ENCODE data around the gene SLC15A1. TPM values are rescaled to one million over a fixed set of nuclear protein-coding genes. Genes with fewer than 3 reads are reported as not detected.

Gene SLC15A1
- total and polyA plus RNA-seq, 4 donors, result 0.10 to 13.9 (median 0.13) TPM; not detected in 1

DNA sequence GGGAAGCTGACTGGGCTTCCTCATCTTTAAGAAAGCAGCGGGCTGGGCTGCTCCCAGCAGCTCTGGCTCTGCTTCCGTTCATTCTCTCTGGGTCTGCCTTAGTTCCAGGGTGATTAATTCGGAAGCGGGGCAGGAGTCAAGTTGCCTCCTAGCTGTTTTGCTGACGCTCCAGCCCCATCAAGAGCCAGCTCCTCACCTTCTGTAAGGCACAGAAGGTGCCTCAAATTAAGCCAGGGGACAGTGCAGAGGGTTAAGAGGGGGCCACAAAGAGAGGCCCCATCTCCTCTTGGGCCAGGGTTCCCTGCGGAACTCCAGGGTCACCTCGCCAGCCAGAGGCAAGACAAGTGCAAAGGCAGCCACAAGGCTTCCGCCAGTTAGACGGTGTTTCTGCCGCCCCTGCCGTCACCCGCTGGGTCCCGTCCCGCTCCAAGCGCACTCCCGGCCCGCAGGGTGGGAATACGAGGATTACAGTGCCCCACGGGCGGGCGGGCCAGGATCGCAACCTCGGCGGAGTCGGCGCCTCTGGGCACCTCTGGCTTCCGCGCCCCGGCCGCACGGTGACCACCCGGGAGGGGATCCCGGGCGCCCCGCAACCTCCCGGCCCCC, 508 bp downstream of the SLC15A1 start:
- Histone ChIP-seq H3K4me1 (ENCODE audit: control insufficient read depth in 1 of 2, insufficient read depth in 2 of 2, low read length in 2 of 2) (no peaks in the 10 kb centered on the region), H3K4me3 (ENCODE audit: low read length in 2 of 2) (no peak overlapping the region), H3K27me3 (ENCODE audit: control insufficient read depth in 1 of 2, insufficient read depth in 2 of 2, low read length in 1 of 2) (no peaks in the 10 kb centered on the region), H3K9me3 (ENCODE audit: control insufficient read depth, low read length) (peaks cover 1% of the 10 kb centered on the region), H3K27ac (ENCODE audit: low read depth in 1 of 2, low read length in 2 of 2) (no peak overlapping the region), H3K36me3 (ENCODE audit: control insufficient read depth in 1 of 2, insufficient read depth in 2 of 2, low read length in 1 of 2) (no peaks in the 10 kb centered on the region)
- WGBS, 2 donors, result 2 to 3% methylated on average over 24 to 36 of the region's 36 CpGs
- intact Hi-C loops (cut with DNase I), result no loop called here
- ATAC-seq (ENCODE audit: low FRiP score), result peak; percentile 44
- no peak for DNase-seq

DNA sequence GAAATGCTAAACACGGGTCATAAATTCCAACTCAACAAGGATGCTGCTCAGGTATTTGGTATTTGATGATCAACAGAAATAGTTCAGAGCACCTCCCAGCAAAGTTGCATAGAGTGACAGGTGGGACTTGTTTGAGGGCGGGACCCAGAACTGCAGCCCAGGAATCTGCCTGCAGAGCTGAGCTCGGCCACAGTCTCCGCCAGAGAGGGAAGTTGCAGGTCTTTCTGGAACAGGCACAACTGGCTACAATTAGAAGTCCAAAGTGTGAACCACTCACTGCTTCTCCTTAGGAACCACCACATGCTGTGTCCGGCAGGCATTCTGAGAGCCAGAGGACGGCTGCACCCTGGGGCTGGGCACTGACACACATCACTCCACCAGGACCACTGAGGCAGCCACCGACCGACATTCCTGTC, 1.1 kb downstream of the SLC15A1 start:
- no peak overlapping the region for H3K27ac ChIP-seq (ENCODE audit: low read depth in 1 of 2, low read length in 2 of 2)
- H3K9me3 ChIP-seq (ENCODE audit: control insufficient read depth, low read length), result peaks cover 1% of the 10 kb centered on the region
- no peak for ATAC-seq (ENCODE audit: low FRiP score)
- no peaks in the 10 kb centered on the region for H3K36me3 ChIP-seq (ENCODE audit: control insufficient read depth in 1 of 2, insufficient read depth in 2 of 2, low read length in 1 of 2)
- intact Hi-C loops (cut with DNase I), result no loop called here
- H3K27me3 ChIP-seq (ENCODE audit: control insufficient read depth in 1 of 2, insufficient read depth in 2 of 2, low read length in 1 of 2), result no peaks in the 10 kb centered on the region
- H3K4me3 ChIP-seq (ENCODE audit: low read length in 2 of 2), result no peak overlapping the region
- no peak for DNase-seq
- H3K4me1 ChIP-seq (ENCODE audit: control insufficient read depth in 1 of 2, insufficient read depth in 2 of 2, low read length in 2 of 2), result no peaks in the 10 kb centered on the region
- WGBS, 2 donors, result 30 to 38% methylated on average over 8 of the region's 8 CpGs

DNA sequence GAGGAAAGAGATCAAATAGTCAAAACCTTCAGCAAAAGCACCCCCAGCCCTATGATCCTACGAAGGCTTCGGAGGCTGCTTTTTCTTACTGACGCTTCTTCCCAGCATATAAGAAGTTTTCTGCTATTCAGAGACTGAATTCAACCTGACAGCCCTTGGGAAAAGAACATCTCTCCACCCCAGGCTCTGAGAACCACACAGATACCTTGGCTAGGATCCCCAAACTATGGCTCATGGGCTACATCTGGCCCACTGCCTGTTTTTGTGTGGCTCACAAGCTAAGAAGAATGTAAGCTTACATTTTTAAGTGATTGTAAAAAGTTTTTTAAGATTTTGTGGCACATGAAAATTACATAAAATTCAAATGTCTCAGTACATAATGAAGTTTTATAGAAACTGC, 3.0 kb downstream of the SLC15A1 start:
- H3K27me3 ChIP-seq (ENCODE audit: control insufficient read depth in 1 of 2, insufficient read depth in 2 of 2, low read length in 1 of 2), result no peaks in the 10 kb centered on the region
- H3K27ac ChIP-seq (ENCODE audit: low read depth in 1 of 2, low read length in 2 of 2), result no peak overlapping the region
- H3K4me3 ChIP-seq (ENCODE audit: low read length in 2 of 2), result no peak overlapping the region
- no peaks in the 10 kb centered on the region for H3K36me3 ChIP-seq (ENCODE audit: control insufficient read depth in 1 of 2, insufficient read depth in 2 of 2, low read length in 1 of 2)
- no peaks in the 10 kb centered on the region for H3K4me1 ChIP-seq (ENCODE audit: control insufficient read depth in 1 of 2, insufficient read depth in 2 of 2, low read length in 2 of 2)
- WGBS, 2 donors, result 65 to 77% methylated on average over 3 of the region's 3 CpGs
- peaks cover 3% of the 10 kb centered on the region for H3K9me3 ChIP-seq (ENCODE audit: control insufficient read depth, low read length)
- DNase-seq (no peak), ATAC-seq (ENCODE audit: low FRiP score) (no peak)
- intact Hi-C loops (cut with DNase I), result no loop called here

DNA sequence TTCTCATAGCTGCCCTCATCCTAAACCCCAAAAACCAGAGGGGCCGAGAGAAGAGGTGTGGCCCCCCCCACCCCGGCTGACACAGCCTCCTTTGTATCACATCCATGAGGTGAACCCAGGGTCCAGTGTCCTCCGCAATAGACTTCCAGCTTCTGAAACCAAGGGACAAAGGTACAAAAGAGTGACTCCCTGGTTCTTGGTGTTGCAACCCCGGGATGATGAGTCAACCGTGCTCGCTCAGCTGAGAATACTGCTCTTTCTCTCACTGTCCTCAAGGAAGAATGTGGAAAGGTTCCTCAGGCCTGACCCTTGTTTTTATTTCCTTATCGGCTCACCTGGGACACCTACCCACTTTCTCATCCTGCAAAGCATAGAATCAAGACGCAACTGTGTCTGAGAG, 5.5 kb downstream of the SLC15A1 start:
- 94 to 98% methylated on average over 8 of the region's 8 CpGs for WGBS, 2 donors
- ATAC-seq (ENCODE audit: low FRiP score), result no peak
- intact Hi-C loops (cut with DNase I), result no loop called here
- DNase-seq, result no peak
- Histone ChIP-seq H3K27ac (ENCODE audit: low read depth in 1 of 2, low read length in 2 of 2) (no peak overlapping the region), H3K27me3 (ENCODE audit: control insufficient read depth in 1 of 2, insufficient read depth in 2 of 2, low read length in 1 of 2) (no peaks in the 10 kb centered on the region), H3K4me3 (ENCODE audit: low read length in 2 of 2) (no peak overlapping the region), H3K9me3 (ENCODE audit: control insufficient read depth, low read length) (peaks cover 1% of the 10 kb centered on the region), H3K4me1 (ENCODE audit: control insufficient read depth in 1 of 2, insufficient read depth in 2 of 2, low read length in 2 of 2) (no peaks in the 10 kb centered on the region), H3K36me3 (ENCODE audit: control insufficient read depth in 1 of 2, insufficient read depth in 2 of 2, low read length in 1 of 2) (no peaks in the 10 kb centered on the region)

DNA sequence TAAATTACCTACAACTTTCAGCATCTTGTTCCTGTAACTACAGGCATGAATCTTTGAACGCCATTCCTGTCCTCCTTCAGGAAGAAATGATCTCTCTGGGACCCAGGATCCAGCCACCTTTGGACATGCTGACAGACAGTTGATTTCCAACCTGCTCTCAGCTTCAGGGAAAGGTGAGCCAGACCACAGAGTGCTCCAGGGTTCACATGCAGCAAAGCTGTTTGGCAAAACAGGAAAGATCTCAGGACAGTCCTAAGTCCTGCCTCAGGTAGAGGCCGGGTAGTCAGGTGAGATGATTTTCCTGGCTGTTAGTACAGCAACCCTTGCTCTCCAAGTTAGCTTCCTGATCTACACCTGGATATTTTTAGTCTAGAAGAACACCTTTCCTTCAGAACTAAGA, 9.1 kb downstream of the SLC15A1 start:
- 87 to 89% methylated on average over 2 of the region's 2 CpGs for WGBS, 2 donors
- Histone ChIP-seq H3K36me3 (ENCODE audit: control insufficient read depth in 1 of 2, insufficient read depth in 2 of 2, low read length in 1 of 2) (no peaks in the 10 kb centered on the region), H3K27me3 (ENCODE audit: control insufficient read depth in 1 of 2, insufficient read depth in 2 of 2, low read length in 1 of 2) (no peaks in the 10 kb centered on the region), H3K27ac (ENCODE audit: low read depth in 1 of 2, low read length in 2 of 2) (no peak overlapping the region), H3K9me3 (ENCODE audit: control insufficient read depth, low read length) (peaks cover 2% of the 10 kb centered on the region), H3K4me1 (ENCODE audit: control insufficient read depth in 1 of 2, insufficient read depth in 2 of 2, low read length in 2 of 2) (no peaks in the 10 kb centered on the region), H3K4me3 (ENCODE audit: low read length in 2 of 2) (no peak overlapping the region)
- no peak for ATAC-seq (ENCODE audit: low FRiP score)
- intact Hi-C loops (cut with DNase I), result no loop called here
- no peak for DNase-seq

DNA sequence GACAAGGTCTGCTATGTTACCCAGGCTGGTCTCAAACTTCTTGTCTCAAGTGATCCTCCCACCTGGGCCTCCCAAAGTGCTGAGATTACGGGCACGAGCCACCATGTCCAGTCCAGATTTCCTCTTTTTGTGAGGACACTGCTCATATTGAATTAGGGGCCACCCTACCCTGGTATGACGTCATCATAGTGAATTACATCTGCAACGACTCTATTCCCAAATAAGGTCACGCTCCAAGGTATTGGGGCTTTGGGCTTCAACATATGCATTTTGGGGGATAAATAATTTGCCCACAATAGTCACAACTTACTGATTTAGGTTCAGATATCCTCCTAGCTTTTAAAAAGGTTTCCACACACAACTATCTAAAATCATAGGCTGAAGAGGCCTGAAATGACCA, 9.5 kb downstream of the SLC15A1 start:
- intact Hi-C loops (cut with DNase I), result no loop called here
- Histone ChIP-seq H3K36me3 (ENCODE audit: control insufficient read depth in 1 of 2, insufficient read depth in 2 of 2, low read length in 1 of 2) (no peaks in the 10 kb centered on the region), H3K4me3 (ENCODE audit: low read length in 2 of 2) (no peak overlapping the region), H3K27ac (ENCODE audit: low read depth in 1 of 2, low read length in 2 of 2) (no peak overlapping the region), H3K4me1 (ENCODE audit: control insufficient read depth in 1 of 2, insufficient read depth in 2 of 2, low read length in 2 of 2) (no peaks in the 10 kb centered on the region), H3K9me3 (ENCODE audit: control insufficient read depth, low read length) (peaks cover 3% of the 10 kb centered on the region), H3K27me3 (ENCODE audit: control insufficient read depth in 1 of 2, insufficient read depth in 2 of 2, low read length in 1 of 2) (no peaks in the 10 kb centered on the region)
- DNase-seq (no peak), ATAC-seq (ENCODE audit: low FRiP score) (no peak)
- WGBS, 2 donors, result 87 to 93% methylated on average over 5 of the region's 5 CpGs

DNA sequence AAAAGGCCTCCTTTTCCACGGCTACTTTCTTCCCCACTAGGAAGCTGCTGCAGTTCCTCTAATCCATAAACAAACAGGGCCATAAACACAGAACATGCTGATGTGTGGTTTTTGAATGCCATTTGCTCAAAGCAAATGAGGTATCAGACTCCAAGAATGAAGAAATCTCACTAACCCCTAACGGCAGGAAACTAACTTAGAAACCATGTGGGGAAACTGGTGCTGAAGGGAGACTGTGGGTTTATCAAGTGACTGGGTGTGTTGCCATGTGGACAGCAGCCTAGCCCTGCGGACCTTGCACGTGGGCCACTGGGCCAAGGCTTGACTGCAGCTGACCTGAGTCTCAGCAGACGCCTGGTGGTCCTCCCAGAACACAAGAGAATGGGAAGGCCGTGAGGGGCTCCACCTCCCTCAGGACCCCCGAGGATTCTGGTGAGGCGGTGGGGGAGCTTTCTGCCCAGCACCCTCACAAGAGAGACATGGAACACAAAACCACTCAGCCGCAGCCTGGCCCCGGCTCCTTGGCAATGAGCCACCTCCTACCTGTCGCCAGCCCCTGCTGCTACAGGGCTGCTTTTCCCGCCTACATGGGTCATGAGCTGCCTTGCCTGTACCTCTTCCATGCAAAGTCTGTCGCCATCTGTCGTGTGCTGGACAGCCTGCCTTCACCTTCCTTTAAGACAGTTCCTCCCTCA, 10.6 kb downstream of the SLC15A1 start:
- DNase-seq (no peak), ATAC-seq (ENCODE audit: low FRiP score) (no peak)
- Histone ChIP-seq H3K36me3 (ENCODE audit: control insufficient read depth in 1 of 2, insufficient read depth in 2 of 2, low read length in 1 of 2) (no peaks in the 10 kb centered on the region), H3K27ac (ENCODE audit: low read depth in 1 of 2, low read length in 2 of 2) (no peak overlapping the region), H3K4me3 (ENCODE audit: low read length in 2 of 2) (no peak overlapping the region), H3K27me3 (ENCODE audit: control insufficient read depth in 1 of 2, insufficient read depth in 2 of 2, low read length in 1 of 2) (no peaks in the 10 kb centered on the region), H3K4me1 (ENCODE audit: control insufficient read depth in 1 of 2, insufficient read depth in 2 of 2, low read length in 2 of 2) (no peaks in the 10 kb centered on the region), H3K9me3 (ENCODE audit: control insufficient read depth, low read length) (peaks cover 3% of the 10 kb centered on the region)
- WGBS, 2 donors, result 79 to 84% methylated on average over 14 of the region's 14 CpGs
- intact Hi-C loops (cut with DNase I), result no loop called here

DNA sequence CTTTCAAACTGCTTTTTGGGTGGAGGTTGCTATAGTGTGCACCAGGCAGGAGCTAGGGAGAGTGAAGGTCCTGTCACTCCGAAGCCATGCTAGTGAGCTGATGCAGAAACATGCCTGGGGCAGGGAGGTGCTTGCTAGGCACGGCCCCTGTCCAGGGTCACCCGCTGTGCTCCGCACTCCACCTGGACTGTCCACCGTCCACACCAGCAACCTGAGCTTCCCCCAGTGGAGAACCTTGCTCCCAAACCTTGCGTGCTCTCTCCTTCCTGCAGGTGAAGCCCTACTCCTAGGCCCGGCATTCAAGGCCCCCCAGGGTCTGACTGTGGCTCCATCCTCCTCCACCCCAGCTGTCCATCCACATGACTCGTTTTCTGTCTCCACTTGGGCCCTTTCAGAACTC, 12.3 kb downstream of the SLC15A1 start:
- H3K27ac ChIP-seq (ENCODE audit: low read depth in 1 of 2, low read length in 2 of 2), result no peak overlapping the region
- DNase-seq (no peak), ATAC-seq (ENCODE audit: low FRiP score) (no peak)
- no peak overlapping the region for H3K4me3 ChIP-seq (ENCODE audit: low read length in 2 of 2)
- no peaks in the 10 kb centered on the region for H3K27me3 ChIP-seq (ENCODE audit: control insufficient read depth in 1 of 2, insufficient read depth in 2 of 2, low read length in 1 of 2)
- no peaks in the 10 kb centered on the region for H3K36me3 ChIP-seq (ENCODE audit: control insufficient read depth in 1 of 2, insufficient read depth in 2 of 2, low read length in 1 of 2)
- peaks cover 2% of the 10 kb centered on the region for H3K9me3 ChIP-seq (ENCODE audit: control insufficient read depth, low read length)
- WGBS, 2 donors, result 90 to 92% methylated on average over 8 of the region's 8 CpGs
- no peaks in the 10 kb centered on the region for H3K4me1 ChIP-seq (ENCODE audit: control insufficient read depth in 1 of 2, insufficient read depth in 2 of 2, low read length in 2 of 2)
- intact Hi-C loops (cut with DNase I), result no loop called here

DNA sequence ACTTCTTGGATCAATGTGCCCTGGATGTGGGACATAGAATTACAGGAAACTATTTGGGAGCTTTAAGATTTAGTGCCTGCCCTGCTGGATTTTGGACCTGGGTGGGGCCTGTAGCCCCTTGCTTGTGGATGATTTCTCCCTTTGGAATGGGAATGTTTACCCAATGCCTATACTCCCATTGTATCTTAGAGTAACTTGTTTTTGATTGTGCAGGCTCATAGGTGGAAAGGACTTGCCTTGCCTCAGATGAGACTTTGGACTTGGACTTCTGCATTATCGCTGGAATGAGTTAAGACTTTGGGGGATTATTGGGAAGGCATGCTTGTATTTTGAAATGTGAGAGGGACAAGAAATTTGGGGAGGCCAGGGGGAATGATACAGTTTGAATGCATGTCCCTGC, 13.5 kb downstream of the SLC15A1 start:
- no peak overlapping the region for H3K4me3 ChIP-seq (ENCODE audit: low read length in 2 of 2)
- intact Hi-C loops (cut with DNase I), result no loop called here
- H3K27me3 ChIP-seq (ENCODE audit: control insufficient read depth in 1 of 2, insufficient read depth in 2 of 2, low read length in 1 of 2), result no peaks in the 10 kb centered on the region
- 98% methylated on average over 1 of the region's 1 CpG for WGBS, 2 donors
- DNase-seq, result no peak
- H3K4me1 ChIP-seq (ENCODE audit: control insufficient read depth in 1 of 2, insufficient read depth in 2 of 2, low read length in 2 of 2), result no peaks in the 10 kb centered on the region
- no peak overlapping the region for H3K27ac ChIP-seq (ENCODE audit: low read depth in 1 of 2, low read length in 2 of 2)
- no peak for ATAC-seq (ENCODE audit: low FRiP score)
- no peaks in the 10 kb centered on the region for H3K36me3 ChIP-seq (ENCODE audit: control insufficient read depth in 1 of 2, insufficient read depth in 2 of 2, low read length in 1 of 2)
- peaks cover 2% of the 10 kb centered on the region for H3K9me3 ChIP-seq (ENCODE audit: control insufficient read depth, low read length)
